ENCODE data around the gene TMEM144.
"Not testable (repeated sequence)": the region's sequence is repeated elsewhere in the genome, so short reads cannot be mapped to it uniquely, and the experiment has no call there.

Gene TMEM144

GRCh38 chr4:158219623-158220022, 9.3 kb downstream of the TMEM144 start:
- Histone ChIP-seq H2AFZ (ENCODE audit: low read depth, low read length) (no peak overlapping the region), H3K27ac (ENCODE audit: low read length, poor library complexity, severe bottlenecking) (no peak overlapping the region), H2AK5ac (ENCODE audit: low read length, severe bottlenecking) (no peak overlapping the region), H3K4me1 (ENCODE audit: control insufficient read depth, insufficient read depth, low read depth, low read length) (no peaks in the 10 kb centered on the region), H3K23ac (ENCODE audit: low read length in 2 of 2) (no peak overlapping the region), H3K9me3 (ENCODE audit: control insufficient read depth, low read length) (no peaks in the 10 kb centered on the region), H3K4me3 (ENCODE audit: insufficient read depth in 1 of 2, low read depth in 1 of 2, low read length in 2 of 2) (no peak overlapping the region), H4K8ac (ENCODE audit: low read length) (no peak overlapping the region), H2BK120ac (ENCODE audit: low read depth, low read length) (no peak overlapping the region), H3K4ac (ENCODE audit: low read depth in 1 of 2, low read length in 2 of 2) (no peak overlapping the region), H3K18ac (ENCODE audit: low read depth in 1 of 2, low read length in 2 of 2) (no peak overlapping the region), H2BK12ac (ENCODE audit: low read length in 2 of 2) (no peak overlapping the region), H3K27me3 (ENCODE audit: control insufficient read depth in 1 of 2, insufficient read depth in 1 of 2, low read length in 2 of 2) (no peaks in the 10 kb centered on the region), H3K36me3 (ENCODE audit: control insufficient read depth in 1 of 2, insufficient read depth in 2 of 2, low read depth in 1 of 2, low read length in 2 of 2) (peaks cover 0 to 15% of the 10 kb centered on the region in 2 experiments), H3K4me2 (ENCODE audit: low read length, poor library complexity, severe bottlenecking) (no peak overlapping the region), H3K14ac (ENCODE audit: low read length in 2 of 2) (no peak overlapping the region), H2BK5ac (ENCODE audit: low read depth, low read length, poor library complexity, severe bottlenecking) (no peak overlapping the region), H3K79me1 (replicated peaks; ENCODE audit: low read length, poor library complexity, severe bottlenecking) (no peaks in the 10 kb centered on the region), H4K91ac (ENCODE audit: low read length) (no peak overlapping the region), H2BK15ac (ENCODE audit: low read depth, poor library complexity, severe bottlenecking) (no peak overlapping the region), H3K9ac (ENCODE audit: low read length) (no peak overlapping the region)
- WGBS, result 100% methylated on average over 1 of the region's 1 CpG
- DNase-seq, result no peak

DNA sequence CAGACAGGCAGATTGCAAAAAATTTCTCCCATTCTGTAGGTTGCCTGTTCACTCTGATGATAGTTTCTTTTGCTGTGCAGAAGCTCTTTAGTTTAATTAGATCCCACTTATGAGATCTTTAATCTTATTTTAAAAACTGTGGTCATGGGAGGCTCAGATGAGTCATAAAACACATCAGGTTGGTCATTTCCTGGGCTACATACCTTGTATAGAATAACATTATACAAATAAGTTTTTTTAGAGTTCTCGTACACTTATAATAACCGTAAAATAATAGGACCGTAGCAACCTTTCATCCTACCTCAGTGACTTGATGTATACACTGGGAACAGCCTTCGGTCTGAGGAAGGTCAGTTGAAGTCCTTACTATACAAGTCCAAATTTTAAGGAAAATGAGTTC, 14.0 kb downstream of the TMEM144 start:
- not testable (repeated sequence) for H3K4me2 ChIP-seq (ENCODE audit: low read length, poor library complexity, severe bottlenecking); H3K27ac ChIP-seq (ENCODE audit: low read length, poor library complexity, severe bottlenecking); H3K36me3 ChIP-seq (ENCODE audit: control insufficient read depth in 1 of 2, insufficient read depth in 2 of 2, low read depth in 1 of 2, low read length in 2 of 2); H3K27me3 ChIP-seq (ENCODE audit: control insufficient read depth in 1 of 2, insufficient read depth in 1 of 2, low read length in 2 of 2); H3K14ac ChIP-seq (ENCODE audit: low read length in 2 of 2); H4K91ac ChIP-seq (ENCODE audit: low read length); H3K18ac ChIP-seq (ENCODE audit: low read depth in 1 of 2, low read length in 2 of 2); H2AFZ ChIP-seq (ENCODE audit: low read depth, low read length); H3K4me1 ChIP-seq (ENCODE audit: control insufficient read depth, insufficient read depth, low read depth, low read length); H3K9ac ChIP-seq (ENCODE audit: low read length); H3K9me3 ChIP-seq (ENCODE audit: control insufficient read depth, low read length); H3K4me3 ChIP-seq (ENCODE audit: insufficient read depth in 1 of 2, low read depth in 1 of 2, low read length in 2 of 2); H2BK12ac ChIP-seq (ENCODE audit: low read length in 2 of 2); H3K23ac ChIP-seq (ENCODE audit: low read length in 2 of 2); DNase-seq; H3K79me1 ChIP-seq (replicated peaks; ENCODE audit: low read length, poor library complexity, severe bottlenecking); H2BK5ac ChIP-seq (ENCODE audit: low read depth, low read length, poor library complexity, severe bottlenecking); H2BK120ac ChIP-seq (ENCODE audit: low read depth, low read length); H2BK15ac ChIP-seq (ENCODE audit: low read depth, poor library complexity, severe bottlenecking); H2AK5ac ChIP-seq (ENCODE audit: low read length, severe bottlenecking); H3K4ac ChIP-seq (ENCODE audit: low read depth in 1 of 2, low read length in 2 of 2); H4K8ac ChIP-seq (ENCODE audit: low read length)
- 95% methylated on average over 4 of the region's 4 CpGs for WGBS

- not testable (repeated sequence) for H3K18ac ChIP-seq (ENCODE audit: low read depth in 1 of 2, low read length in 2 of 2); H4K8ac ChIP-seq (ENCODE audit: low read length); H3K79me1 ChIP-seq (replicated peaks; ENCODE audit: low read length, poor library complexity, severe bottlenecking); H2BK5ac ChIP-seq (ENCODE audit: low read depth, low read length, poor library complexity, severe bottlenecking); H3K9ac ChIP-seq (ENCODE audit: low read length); H2AK5ac ChIP-seq (ENCODE audit: low read length, severe bottlenecking); H3K4me1 ChIP-seq (ENCODE audit: control insufficient read depth, insufficient read depth, low read depth, low read length); H3K36me3 ChIP-seq (ENCODE audit: control insufficient read depth in 1 of 2, insufficient read depth in 2 of 2, low read depth in 1 of 2, low read length in 2 of 2); H2BK12ac ChIP-seq (ENCODE audit: low read length in 2 of 2); H3K9me3 ChIP-seq (ENCODE audit: control insufficient read depth, low read length); H2AFZ ChIP-seq (ENCODE audit: low read depth, low read length); H3K4ac ChIP-seq (ENCODE audit: low read depth in 1 of 2, low read length in 2 of 2); H4K91ac ChIP-seq (ENCODE audit: low read length); H2BK120ac ChIP-seq (ENCODE audit: low read depth, low read length); H2BK15ac ChIP-seq (ENCODE audit: low read depth, poor library complexity, severe bottlenecking); H3K27me3 ChIP-seq (ENCODE audit: control insufficient read depth in 1 of 2, insufficient read depth in 1 of 2, low read length in 2 of 2); H3K4me3 ChIP-seq (ENCODE audit: insufficient read depth in 1 of 2, low read depth in 1 of 2, low read length in 2 of 2); H3K14ac ChIP-seq (ENCODE audit: low read length in 2 of 2); H3K23ac ChIP-seq (ENCODE audit: low read length in 2 of 2); DNase-seq; H3K4me2 ChIP-seq (ENCODE audit: low read length, poor library complexity, severe bottlenecking); H3K27ac ChIP-seq (ENCODE audit: low read length, poor library complexity, severe bottlenecking)
- 97% methylated on average over 2 of the region's 2 CpGs for WGBS
Measured at GRCh38 chr4:158224999-158225398, 14.7 kb downstream of the TMEM144 start.

DNA sequence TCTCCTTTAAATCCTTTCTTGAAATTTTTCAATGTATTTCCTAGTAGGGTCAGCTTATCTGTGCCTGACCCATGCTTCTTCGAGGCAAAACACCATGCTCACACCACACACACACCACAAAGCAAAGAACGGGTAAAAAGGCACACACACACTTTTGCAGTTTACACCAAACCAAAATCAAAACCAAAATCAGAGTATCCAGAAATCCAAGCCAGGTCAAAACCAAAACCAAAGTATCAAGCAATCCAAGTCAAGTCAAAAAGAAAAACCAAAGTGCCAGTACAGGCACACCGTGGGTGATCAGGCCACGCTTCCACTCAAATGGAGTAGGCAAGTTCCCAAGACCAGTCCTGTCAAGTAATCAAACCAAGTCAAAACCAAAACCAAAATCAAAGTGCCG, 17.6 kb downstream of the TMEM144 start:
- H3K23ac ChIP-seq (ENCODE audit: low read length in 2 of 2); H2BK120ac ChIP-seq (ENCODE audit: low read depth, low read length); DNase-seq; H3K36me3 ChIP-seq (ENCODE audit: control insufficient read depth in 1 of 2, insufficient read depth in 2 of 2, low read depth in 1 of 2, low read length in 2 of 2); H2AK5ac ChIP-seq (ENCODE audit: low read length, severe bottlenecking); H2BK12ac ChIP-seq (ENCODE audit: low read length in 2 of 2); H4K8ac ChIP-seq (ENCODE audit: low read length); H2AFZ ChIP-seq (ENCODE audit: low read depth, low read length); H3K9me3 ChIP-seq (ENCODE audit: control insufficient read depth, low read length); H3K9ac ChIP-seq (ENCODE audit: low read length); H2BK5ac ChIP-seq (ENCODE audit: low read depth, low read length, poor library complexity, severe bottlenecking); H4K91ac ChIP-seq (ENCODE audit: low read length); H3K27me3 ChIP-seq (ENCODE audit: control insufficient read depth in 1 of 2, insufficient read depth in 1 of 2, low read length in 2 of 2); H2BK15ac ChIP-seq (ENCODE audit: low read depth, poor library complexity, severe bottlenecking); H3K79me1 ChIP-seq (replicated peaks; ENCODE audit: low read length, poor library complexity, severe bottlenecking); H3K4me1 ChIP-seq (ENCODE audit: control insufficient read depth, insufficient read depth, low read depth, low read length); H3K14ac ChIP-seq (ENCODE audit: low read length in 2 of 2); H3K4ac ChIP-seq (ENCODE audit: low read depth in 1 of 2, low read length in 2 of 2); H3K4me2 ChIP-seq (ENCODE audit: low read length, poor library complexity, severe bottlenecking); H3K18ac ChIP-seq (ENCODE audit: low read depth in 1 of 2, low read length in 2 of 2); H3K27ac ChIP-seq (ENCODE audit: low read length, poor library complexity, severe bottlenecking); H3K4me3 ChIP-seq (ENCODE audit: insufficient read depth in 1 of 2, low read depth in 1 of 2, low read length in 2 of 2): not testable (repeated sequence)
- 93% methylated on average over 5 of the region's 5 CpGs for WGBS
